GM18517 (cell line): ENCODE measurements around the gene CDC34.

Experiments used
- ATAC-seq: cut with Tn5 transposase; IDR thresholded peaks from one replicate; pipeline ENCODE4 v1.9.1; 2021; ENCODE audit warnings: mild to moderate bottlenecking, moderate library complexity; ENCODE audit not compliant: unreplicated experiment

Gene CDC34

DNA sequence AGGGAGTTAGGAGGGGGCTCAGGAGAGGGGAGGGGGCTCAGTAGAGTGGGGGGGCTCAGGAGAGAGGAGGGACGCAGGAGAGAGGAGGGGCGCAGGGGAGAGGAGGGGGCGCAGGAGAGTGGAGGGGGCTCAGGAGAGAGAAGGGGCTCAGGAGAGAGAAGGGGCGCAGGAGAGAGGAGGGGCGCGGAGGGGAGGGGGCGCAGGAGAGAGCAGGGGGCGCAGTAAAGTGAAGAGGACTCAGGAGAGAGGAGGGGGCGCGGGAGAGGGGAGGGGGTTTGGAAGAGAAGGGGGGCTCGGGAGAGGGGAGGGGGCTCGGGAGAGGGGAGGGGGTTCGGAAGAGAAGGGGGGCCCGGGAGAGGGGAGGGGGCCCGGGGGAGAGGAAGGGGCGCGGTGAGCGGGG lies 34.6 kb upstream of the CDC34 start:
- no peak for ATAC-seq

DNA sequence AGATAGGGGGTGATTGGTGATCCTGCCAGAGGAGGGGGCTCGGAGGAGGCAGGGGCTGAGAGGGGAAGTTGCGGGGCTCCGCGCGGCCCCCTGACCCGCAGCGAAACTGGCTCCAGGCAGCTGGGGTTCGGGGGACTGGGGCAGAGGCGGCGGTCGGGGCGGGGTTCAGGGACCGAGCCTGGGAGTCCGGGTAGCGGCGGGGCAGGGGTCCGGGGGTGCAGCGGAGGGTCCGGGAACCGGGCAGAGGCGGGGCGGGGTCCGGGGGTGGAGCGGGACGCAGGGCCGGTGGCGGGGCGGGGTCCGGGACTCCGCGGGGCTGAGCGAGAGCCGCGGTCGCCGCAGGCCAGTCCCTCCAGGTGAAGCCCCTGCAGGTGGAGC lies 34.1 kb upstream of the CDC34 start:
- no peak for ATAC-seq

DNA sequence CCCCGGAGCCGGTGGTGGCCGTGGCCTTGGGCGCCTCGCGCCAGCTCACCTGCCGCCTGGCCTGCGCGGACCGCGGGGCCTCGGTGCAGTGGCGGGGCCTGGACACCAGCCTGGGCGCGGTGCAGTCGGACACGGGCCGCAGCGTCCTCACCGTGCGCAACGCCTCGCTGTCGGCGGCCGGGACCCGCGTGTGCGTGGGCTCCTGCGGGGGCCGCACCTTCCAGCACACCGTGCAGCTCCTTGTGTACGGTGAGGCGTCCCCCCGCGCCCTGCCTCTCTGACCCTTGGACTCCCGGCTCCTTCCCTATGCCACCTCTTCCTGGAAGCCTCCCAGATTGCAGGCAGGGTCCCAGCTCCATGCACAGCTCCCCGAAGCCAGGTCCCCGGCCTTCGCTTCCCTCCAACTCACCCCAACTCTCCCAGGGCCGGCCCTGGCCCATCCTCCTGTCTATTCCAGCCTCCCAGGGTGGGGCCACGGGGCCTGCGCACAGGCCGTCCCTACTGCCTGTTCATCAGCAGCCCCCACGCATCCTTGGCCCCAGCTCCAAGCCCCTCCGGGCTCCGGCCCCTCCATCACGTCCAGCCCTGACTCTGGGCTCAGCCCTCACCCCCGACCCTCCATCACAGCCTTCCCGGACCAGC lies 33.6 kb upstream of the CDC34 start:
- no peak for ATAC-seq

DNA sequence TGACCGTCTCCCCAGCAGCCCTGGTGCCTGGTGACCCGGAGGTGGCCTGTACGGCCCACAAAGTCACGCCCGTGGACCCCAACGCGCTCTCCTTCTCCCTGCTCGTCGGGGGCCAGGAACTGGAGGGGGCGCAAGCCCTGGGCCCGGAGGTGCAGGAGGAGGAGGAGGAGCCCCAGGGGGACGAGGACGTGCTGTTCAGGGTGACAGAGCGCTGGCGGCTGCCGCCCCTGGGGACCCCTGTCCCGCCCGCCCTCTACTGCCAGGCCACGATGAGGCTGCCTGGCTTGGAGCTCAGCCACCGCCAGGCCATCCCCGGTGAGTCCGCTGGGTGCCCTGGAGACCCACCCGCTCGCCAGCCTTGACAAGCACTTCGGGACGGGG lies 33.1 kb upstream of the CDC34 start:
- no peak for ATAC-seq

DNA sequence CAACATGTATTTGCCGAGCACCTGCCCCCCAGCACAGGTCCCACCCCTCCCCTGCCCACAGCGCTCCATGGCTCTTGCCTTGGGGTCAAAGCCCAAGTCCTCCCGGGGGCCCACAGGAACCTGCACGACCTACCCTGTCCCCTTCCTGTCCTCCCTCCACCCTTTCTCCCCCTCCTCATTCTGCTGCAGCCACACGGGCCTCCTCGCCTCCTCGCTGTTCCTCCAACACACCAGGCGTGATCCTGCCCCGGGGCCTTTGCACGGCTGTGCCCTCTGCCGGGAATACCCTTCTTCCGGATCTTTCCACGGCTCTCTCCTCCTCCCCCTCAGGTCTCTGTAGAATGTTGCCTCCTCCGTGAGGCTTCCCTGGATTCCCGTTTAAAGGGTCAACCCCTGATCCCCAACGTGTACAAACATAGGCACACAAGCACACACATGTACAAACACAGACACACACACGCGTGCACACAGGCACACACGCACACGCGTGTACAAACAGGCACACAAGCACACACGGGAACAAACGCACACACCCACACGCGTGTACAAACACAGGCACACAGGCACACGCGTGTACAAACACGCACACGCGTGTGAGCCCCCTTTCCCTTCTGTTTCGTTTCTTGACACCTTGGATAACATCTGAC lies 32.5 kb upstream of the CDC34 start:
- no peak for ATAC-seq

DNA sequence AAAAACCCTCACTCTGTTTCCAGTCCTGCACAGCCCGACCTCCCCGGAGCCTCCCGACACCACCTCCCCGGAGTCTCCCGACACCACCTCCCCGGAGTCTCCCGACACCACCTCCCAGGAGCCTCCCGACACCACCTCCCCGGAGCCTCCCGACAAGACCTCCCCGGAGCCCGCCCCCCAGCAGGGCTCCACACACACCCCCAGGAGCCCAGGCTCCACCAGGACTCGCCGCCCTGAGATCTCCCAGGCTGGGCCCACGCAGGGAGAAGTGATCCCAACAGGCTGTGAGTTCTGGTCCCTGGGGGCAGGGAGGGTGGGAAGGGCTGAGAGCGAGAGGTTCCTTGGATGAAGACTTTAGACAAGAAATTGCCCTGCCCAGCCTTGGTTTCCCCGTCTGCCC lies 29.9 kb upstream of the CDC34 start:
- ATAC-seq = no peak

DNA sequence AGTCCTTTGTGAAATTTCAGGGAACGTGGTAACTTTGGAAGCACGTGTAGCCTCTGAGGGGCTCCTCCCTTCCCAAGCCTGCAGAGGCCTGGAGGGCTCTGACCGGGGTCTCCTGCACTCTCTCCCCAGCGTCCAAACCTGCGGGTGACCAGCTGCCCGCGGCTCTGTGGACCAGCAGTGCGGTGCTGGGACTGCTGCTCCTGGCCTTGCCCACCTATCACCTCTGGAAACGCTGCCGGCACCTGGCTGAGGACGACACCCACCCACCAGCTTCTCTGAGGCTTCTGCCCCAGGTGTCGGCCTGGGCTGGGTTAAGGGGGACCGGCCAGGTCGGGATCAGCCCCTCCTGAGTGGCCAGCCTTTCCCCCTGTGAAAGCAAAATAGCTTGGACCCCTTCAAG lies 26.9 kb upstream of the CDC34 start:
- no peak for ATAC-seq

DNA sequence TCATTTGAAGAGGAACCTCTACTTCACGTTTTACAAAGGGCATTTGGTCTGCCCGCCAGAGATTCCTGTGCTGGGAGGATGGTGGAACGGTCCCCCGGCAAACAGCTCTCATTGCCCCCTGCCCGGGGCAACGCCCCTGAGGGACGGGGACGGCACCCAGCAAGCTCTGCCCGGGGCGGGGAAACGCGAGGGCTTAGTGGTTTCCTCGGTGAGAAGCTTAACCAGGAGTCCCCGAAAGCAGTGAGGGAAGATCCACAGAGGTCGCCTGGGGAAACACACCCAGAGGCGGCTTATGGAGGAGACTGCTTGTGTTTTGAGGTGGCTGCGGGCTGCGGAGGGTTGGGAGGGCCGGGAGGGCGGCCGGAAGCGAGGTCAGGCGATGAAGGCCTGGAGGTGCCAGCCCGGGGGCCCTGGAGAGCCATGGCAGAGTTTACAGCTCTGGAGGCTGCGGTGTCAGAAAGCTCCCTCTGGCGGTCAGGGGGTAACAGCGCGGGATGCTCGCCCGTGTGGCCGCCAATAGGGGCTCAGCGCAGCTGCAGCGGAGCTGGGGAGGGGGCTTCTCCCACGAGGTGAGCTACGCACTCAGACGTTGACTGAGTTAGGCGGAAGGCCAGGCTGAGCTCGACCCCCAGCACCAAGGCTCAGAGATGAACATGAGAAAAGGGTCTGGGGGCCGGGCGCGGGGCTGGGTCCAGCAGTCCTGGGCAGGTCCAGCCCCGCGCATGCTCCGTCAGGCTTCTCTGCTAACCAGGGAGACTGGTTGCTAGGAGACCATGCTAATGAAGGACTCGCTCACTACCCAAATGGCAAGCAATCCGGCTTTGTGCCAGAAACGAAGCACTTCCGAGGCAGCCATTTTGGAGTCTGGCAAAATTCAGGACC lies 24.9 kb upstream of the CDC34 start:
- peak; percentile 54 for ATAC-seq

DNA sequence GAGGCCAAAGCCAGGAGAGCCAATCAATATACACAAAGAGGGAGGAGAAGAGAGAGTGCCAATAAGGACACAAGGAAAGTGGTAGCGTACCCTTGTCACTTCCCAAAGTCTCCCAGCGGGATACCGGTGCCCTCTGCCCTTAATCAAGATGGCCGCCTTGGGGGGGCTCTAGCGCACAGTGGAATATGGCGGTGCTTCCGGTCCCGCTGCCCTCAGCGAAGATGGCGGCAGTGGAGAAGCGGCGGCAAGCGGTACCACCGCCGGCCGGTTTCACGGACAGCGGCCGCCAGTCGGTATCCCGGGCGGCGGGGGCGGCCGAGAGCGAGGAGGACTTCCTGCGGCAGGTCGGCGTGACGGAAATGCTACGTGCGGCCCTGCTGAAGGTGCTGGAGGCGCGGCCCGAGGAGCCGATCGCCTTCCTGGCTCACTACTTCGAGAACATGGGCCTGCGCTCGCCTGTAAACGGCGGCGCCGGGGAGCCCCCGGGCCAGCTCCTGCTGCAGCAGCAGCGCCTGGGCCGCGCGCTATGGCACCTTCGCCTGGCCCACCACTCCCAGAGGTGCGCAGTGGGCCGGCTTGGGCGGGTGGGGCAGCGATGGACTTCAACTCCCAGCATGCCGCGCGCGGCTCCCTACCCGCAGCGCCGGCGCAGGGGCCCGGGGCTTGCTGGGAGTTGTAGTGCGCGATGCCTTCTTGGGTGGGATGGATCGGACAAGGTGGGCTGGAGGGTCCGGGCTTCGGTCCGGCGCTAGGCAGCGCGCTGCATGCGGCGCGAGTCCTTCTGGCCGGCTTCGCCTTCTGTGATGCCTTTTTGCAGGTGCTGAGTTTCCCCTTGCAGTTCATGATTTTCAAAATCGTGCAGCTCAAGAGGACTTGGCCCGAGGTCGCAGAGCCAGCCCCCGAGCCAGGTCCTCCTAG lies 24.0 kb upstream of the CDC34 start, which contains the start of gene TPGS1:
Gene TPGS1, plus strand, starts transcription at position 212 of the 918 bp plus-strand sequence. Its CDS starts 10 bp downstream, at position 222.
- ATAC-seq = peak; percentile 49

DNA sequence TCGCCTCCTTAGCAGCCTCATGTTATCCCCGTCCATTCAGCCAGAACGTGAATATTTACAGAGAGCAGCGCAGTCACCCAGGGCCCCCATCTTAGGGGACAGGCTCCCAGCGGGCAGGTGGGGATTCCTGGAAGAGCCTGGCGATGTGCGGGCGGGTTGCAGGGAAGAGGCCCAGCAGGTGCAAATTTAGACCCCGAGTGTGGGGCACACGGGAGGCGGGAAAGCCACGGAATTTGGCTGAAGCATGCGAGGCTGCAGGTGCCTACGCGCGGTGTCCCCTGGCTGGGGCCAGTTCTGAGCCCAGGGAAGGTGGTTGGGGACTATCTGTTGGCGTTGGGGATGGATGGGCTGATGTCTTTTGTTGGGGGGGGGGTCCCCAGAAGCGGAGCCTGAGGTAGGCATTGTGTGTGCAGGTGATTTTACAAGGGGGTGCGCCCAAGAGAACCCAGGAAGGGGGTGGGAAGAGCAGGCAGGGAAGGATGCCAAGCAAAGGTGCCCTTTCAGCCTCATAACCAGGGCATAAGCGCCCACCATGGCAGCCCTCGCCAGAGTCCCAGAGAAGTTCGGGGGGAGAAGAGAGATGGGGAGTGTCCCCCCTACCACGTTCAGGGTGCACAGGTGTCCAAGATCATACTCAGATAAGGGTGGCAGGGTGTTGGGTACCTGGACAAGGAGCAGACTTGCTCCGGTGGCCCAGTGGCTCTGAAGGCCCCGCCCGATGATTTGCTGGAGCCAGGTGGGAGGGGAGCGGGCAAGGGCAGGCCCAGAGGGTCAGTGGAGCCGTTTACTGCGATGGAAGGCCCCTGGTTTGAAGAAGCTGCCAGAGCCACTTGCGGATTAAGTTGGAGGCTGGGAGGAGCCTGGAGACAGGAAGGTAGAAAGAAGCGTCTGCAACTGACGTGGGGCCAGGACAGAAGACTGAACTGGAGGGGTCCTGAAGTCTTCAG lies 23.1 kb upstream of the CDC34 start:
- no peak for ATAC-seq

DNA sequence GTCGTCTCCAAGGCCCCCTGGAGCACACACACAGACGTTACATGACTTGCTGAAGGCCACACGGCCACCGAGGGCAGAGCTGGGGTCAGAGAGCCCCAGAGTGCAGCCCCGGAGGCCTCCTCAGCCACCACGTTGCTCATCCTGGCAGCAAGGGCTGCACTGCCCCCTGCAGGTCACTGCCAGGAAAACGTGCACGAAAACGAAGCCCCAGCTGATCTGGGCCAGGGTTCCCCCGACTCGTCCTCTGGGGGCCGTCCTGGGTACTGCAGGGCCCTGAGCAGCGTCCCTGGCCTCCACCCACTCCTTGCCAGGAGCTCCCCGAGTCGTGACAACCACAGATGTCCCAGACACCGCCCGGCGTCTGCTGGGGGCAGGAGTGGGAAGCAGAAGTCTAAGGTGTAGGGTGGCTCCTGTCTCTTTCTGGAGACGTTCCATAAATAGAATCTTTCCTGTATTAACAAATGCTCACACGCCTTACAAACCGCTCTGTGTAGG lies 20.9 kb upstream of the CDC34 start:
- no peak for ATAC-seq

DNA sequence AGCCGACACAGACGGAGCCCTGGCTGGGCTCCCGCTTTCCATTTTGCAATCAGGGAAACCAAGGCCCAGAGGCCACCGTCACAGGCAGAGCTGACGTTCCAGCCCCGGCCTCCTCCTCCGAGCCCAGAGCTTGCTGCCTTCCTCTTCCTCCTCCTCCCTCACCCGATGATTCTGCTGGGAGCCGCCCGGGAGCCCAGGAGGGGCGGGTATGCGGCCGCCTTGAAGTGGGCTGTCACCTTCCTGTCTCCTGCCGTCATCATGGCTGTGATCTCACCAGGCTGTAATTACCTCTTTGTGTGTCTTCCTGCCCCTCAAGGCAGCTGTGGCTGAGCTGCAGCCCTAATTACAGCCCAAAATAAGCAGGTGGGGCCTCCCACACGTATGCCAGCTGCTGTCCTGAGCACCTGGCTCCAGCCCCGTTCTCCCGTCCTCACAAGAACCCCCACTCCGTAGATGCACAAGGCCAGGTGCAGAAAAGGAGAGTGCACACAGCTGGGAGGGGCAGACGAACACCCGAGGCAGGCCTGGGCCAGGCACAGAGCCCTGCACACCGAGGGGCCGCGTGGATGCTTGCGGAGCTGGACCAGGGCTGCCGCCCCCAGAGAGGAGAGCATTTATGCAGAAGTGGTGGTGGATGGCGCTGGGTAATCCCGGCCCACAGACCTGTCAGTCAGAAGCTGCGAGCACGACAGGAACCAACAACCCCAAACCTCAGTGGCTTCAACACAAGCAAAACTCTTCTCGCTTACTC lies 20.3 kb upstream of the CDC34 start:
- ATAC-seq = no peak

DNA sequence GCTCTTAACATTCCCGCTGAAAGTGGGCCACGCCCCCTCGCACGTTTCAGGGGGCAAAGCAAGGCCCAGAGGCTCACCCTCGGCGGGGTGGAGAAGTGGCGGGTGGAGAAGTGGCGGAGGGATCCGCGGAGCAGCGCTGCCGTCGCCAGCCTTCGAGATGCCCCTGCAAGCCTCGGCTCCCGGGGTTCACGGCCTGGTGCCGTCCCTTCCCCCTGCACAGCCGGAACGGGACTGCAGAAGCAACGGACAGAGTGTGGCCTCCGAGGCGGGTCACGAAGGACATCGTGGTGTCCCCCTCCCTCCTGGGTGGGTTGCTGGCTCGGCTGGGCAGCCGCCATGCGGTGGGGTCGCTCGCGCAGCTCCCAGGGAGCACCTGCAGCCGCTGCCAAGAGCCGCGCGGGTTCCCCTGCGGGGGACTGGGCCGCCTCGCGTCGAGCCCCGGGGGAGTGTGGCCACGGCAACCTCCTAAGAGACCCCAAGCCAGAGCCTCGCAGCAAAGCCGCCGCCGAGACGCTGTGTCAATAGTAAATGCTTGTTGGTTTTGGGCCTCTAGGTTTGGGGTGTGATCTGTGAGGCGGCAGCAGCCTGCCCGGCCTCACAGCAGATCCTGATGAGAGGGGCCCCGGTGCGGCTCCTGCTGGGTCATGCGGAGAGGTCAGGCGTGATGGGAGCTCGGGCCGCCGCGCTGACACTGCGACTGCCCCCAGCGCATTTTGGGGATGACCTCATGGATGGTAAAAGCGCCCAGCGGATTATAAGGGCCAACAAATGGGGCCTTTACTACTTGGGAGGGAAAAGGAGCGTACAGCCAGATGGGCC lies 18.8 kb upstream of the CDC34 start:
- no peak for ATAC-seq

DNA sequence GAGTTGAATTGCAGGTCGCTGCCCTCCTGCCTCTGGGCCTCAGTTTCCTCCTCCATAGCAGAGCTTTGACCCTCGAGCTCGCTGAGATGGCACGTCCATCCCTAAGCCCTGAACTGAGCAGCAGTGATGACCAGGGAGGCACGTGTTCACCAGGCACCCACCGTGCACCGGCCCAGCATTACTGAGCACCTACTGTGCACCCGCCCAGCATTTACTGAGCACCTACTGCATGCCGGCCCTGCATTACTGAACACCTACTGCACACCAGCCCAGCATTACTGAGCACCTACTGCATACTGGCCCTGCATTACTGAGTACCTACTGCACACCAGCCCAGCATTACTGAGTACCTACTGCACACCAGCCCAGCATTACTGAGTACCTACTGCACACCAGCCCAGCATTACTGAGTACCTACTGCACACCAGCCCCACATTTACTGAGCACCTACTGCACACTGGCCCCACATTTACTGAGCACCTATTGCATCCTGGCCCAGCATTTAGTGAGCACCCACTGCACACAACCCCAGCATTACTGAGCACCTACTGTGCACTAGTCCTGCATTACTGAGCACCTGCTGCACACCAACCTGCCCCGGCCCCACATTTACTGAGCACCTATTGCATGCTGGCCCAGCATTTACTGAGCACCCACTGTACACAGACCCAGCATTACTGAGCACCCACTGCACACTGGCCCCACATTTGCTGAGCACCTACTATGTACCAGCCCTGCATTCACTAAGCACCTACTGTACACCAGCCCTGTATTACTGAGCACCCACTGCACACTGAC lies 18.0 kb upstream of the CDC34 start:
- ATAC-seq = no peak

DNA sequence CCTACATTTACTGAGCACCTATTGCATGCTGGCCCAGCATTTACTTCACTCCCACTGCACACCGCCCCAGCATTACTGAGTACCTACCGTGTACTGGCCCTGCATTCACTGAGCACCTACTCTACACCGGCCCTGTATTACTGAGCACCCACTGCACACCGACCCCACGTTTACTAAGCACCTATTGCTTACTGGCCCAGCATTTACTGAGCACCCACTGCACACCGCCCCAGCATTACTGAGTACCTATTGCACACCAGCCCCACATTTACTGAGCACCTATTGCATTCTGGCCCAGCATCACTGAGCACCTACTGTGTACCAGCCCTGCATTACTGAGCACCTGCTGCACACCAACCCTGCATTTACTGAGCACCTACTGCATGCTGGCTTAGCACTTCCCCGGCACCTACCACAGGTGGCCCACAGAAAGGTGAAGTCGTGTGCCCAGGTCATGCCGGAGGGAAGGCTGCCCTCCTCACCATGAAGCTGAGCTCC lies 17.3 kb upstream of the CDC34 start:
- no peak for ATAC-seq

DNA sequence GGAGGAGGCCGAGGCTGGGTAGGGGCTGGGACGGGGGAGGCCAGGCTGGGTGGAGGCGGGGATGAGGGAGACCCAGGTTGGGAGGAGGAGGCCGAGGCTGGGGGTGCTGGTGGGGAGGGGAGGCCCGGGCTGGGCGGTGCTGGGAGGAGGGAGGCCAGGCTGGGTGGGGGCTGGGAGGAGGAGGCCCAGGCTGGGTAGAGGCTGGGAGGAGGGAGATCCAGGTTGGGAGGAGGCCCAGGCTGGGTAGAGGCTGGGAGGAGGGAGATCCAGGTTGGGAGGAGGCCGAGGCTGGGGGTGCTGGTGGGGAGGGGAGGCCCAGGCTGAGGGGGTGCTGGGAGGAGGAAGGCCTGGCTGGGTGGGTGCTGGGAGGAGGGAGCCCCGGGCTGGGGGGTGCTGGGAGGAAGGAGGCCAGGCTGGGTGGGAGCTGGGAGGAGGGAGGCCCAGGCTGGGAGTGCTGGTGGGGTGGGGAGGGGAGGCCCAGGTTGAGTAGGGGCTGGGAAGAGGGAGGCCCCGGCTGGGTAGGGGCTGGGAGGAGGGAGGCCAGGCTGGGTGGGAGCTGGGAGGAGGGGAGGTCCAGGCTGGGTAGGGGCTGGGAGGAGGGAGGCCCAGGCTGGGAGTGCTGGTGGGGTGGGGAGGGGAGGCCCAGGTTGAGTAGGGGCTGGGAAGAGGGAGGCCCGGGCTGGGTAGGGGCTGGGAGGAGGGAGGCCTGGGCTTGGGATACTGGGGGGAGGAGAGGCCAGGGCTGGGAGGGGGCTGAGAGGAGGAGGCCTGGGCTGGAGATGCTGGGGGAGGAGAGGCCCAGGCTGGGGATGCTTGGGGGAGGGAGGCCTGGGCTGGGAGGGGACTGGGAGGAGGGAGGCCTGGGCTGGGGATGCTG lies 13.6 kb upstream of the CDC34 start:
- ATAC-seq = no peak
